Measurements from ENCODE around the gene PLEKHG5.
"Not testable (repeated sequence)": the region's sequence is repeated elsewhere in the genome, so short reads cannot be mapped to it uniquely, and the experiment has no call there.

The PLEKHG5 gene

GRCh38 chr1:6495540-6496364 lies 4.3 kb upstream of the PLEKHG5 start:
- no peak for DNase-seq

- no peak for DNase-seq
Observed at GRCh38 chr1:6495041-6495441, 3.6 kb upstream of the PLEKHG5 start.

GRCh38 chr1:6494627-6495026 lies 3.2 kb upstream of the PLEKHG5 start:
- no peak for DNase-seq

- not testable (repeated sequence) for DNase-seq
Observed at GRCh38 chr1:6493834-6494223, 2.4 kb upstream of the PLEKHG5 start.

- no peak for DNase-seq
Observed at GRCh38 chr1:6491966-6492365, 499 bp upstream of the PLEKHG5 start.

GRCh38 chr1:6491081-6491449 lies 402 bp downstream of the PLEKHG5 start:
- no peak for DNase-seq

- peak; percentile 55 for DNase-seq
Observed at GRCh38 chr1:6490181-6491080, 1.0 kb downstream of the PLEKHG5 start.

- DNase-seq, result peak; percentile 79
Observed at GRCh38 chr1:6489799-6490180, 1.7 kb downstream of the PLEKHG5 start.

- DNase-seq, result no peak
Observed at GRCh38 chr1:6489383-6489765, 2.1 kb downstream of the PLEKHG5 start.

- no peak for DNase-seq
Observed at GRCh38 chr1:6488602-6489382, 2.7 kb downstream of the PLEKHG5 start.

- no peak for DNase-seq
Observed at GRCh38 chr1:6487804-6488484, 3.5 kb downstream of the PLEKHG5 start.

- peak; percentile 90 for DNase-seq
Observed at GRCh38 chr1:6486433-6487011, 4.9 kb downstream of the PLEKHG5 start.

GRCh38 chr1:6485168-6486101 lies 6.0 kb downstream of the PLEKHG5 start:
- DNase-seq, result no peak

- no peak for DNase-seq
Observed at GRCh38 chr1:6484826-6485167, 6.7 kb downstream of the PLEKHG5 start.

- DNase-seq, result no peak
Observed at GRCh38 chr1:6483761-6484117, 7.7 kb downstream of the PLEKHG5 start.

- DNase-seq, result no peak
Observed at GRCh38 chr1:6483017-6483760, 8.3 kb downstream of the PLEKHG5 start.

- no peak for DNase-seq
Observed at GRCh38 chr1:6481820-6482219, 9.6 kb downstream of the PLEKHG5 start.

- no peak for DNase-seq
Observed at GRCh38 chr1:6477039-6477820, 14.2 kb downstream of the PLEKHG5 start.

GRCh38 chr1:6476483-6476882 lies 15.0 kb downstream of the PLEKHG5 start:
- no peak for DNase-seq
